ENCODE results near the gene GRIN3B. TPM values are rescaled to one million over a fixed set of nuclear protein-coding genes. Genes with fewer than 3 reads are reported as not detected.

Gene GRIN3B
- total and polyA plus RNA-seq, 9 of the 15 experiments (the other 6 are each of a cell fraction or from before 2014, with no cell fraction given), result 0.06 to 0.95 (median 0.19) TPM; not detected in 6

DNA sequence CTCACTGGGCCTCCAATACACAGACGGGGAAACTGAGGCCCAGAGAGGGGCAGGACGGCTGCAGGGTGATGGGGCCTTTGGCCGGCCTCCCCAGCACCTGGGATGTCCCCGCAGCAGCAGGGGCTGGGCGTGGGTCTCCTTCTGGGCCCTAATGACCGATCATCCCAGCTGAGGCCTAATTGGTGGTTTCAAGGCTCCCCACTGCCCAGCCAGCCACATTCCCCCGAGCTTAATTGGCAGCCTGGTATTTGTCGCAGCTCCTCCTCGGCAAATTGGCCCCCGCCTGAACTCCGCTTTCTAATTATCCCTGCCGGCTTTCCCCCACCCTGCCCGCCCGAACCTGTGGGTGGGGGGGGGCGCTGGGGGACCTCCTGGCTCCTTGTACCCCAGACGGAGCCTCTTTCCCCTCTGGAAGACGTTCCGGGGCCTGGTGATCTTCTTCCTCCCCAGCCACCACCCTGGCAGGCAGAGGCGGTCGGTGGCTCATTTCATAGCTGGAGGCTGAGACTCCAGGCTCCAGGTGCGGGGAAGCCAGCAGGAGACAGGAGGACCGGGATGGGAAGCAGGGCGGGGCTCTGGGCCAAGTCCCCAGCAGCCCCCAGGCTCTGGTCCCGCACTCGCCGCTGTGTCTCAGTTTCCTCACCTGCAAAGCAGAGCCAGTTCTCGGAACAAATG, 43.3 kb upstream of the GRIN3B start:
- in situ Hi-C loops (cut with MboI), result no loop called here
- FAIRE-seq, result no peak
- no peak for DNase-seq (ENCODE audit: extremely low read depth in 1 of 4, low spot score in 3 of 4)
- H3K4me2 ChIP-seq (ENCODE audit: insufficient read depth, low read length), result no peak overlapping the region
- ChIA-PET POLR2A (interaction anchor here (0.6 to 1.1 kb wide), 3 partner anchors 64 to 312 kb away, joined by 3 to 4 read pairs (median 3); partner anchors contain the start of genes CIRBP and RNU6-2), CTCF (ENCODE audit: low intra/inter-chr PET ratio) (no interaction called here)
- 61% methylated on average over 11 of the region's 27 CpGs for whole genome bisulfite sequencing (ENCODE audit: insufficient coverage, low coverage, missing lambda C conversion rate)
- peaks cover 71 to 97% of the 10 kb centered on the region in 2 experiments for H3K4me1 ChIP-seq (replicated peaks in 1 of 2; ENCODE audit: control insufficient read depth in 2 of 2, insufficient read depth in 2 of 2, low read length in 2 of 2)
- no peaks in the 10 kb centered on the region for H3K9me1 ChIP-seq (ENCODE audit: control insufficient read depth, insufficient read depth, low read length)
- H3K9me3 ChIP-seq (replicated peaks; ENCODE audit: control insufficient read depth, insufficient read depth, low read depth, low read length), result no peaks in the 10 kb centered on the region
- no peaks in the 10 kb centered on the region for H3K27me3 ChIP-seq (ENCODE audit: control insufficient read depth in 2 of 2, insufficient read depth in 2 of 2, low read length in 2 of 2)
- BruUV-seq (replicated peaks), result no TSS peak
- H4K20me1 ChIP-seq (replicated peaks; ENCODE audit: control insufficient read depth, insufficient read depth, low read length), result no peaks in the 10 kb centered on the region
- H2AFZ ChIP-seq (ENCODE audit: low read depth, low read length), result no peak overlapping the region
- no peak overlapping the region; the same call in 2 of the 3 replicates for H3K27ac ChIP-seq (ENCODE audit: extremely low read depth, low read depth, low read length)
- no peak for ATAC-seq
- peaks cover 37% of the 10 kb centered on the region; the same call in 1 of the 3 replicates for H3K36me3 ChIP-seq (ENCODE audit: control insufficient read depth, insufficient read depth, low read length)
- H3K79me2 ChIP-seq (ENCODE audit: control insufficient read depth, insufficient read depth, low read length), result peaks cover 79% of the 10 kb centered on the region
- intact Hi-C loops (cut with micrococcal nuclease), result no loop called here
- H3K4me3 ChIP-seq, result no peak overlapping the region
- peak overlapping the region in 1 of 2 experiments; percentile 57; a peak in 1 of 4 replicates for H3K9ac ChIP-seq (ENCODE audit: insufficient read depth in 1 of 2, low read depth in 2 of 2, low read length in 2 of 2)
- TF ChIP-seq, protein P1, sequence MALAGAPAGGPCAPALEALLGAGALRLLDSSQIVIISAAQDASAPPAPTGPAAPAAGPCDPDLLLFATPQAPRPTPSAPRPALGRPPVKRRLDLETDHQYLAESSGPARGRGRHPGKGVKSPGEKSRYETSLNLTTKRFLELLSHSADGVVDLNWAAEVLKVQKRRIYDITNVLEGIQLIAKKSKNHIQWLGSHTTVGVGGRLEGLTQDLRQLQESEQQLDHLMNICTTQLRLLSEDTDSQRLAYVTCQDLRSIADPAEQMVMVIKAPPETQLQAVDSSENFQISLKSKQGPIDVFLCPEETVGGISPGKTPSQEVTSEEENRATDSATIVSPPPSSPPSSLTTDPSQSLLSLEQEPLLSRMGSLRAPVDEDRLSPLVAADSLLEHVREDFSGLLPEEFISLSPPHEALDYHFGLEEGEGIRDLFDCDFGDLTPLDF (CRISPR knock-in tag; IDR thresholded peaks at IDR 0.05), result no peak
- TF ChIP-seq GTF2E2 (tag; IDR thresholded peaks at IDR 0.05), result no peak
- TF ChIP-seq, protein P2, sequence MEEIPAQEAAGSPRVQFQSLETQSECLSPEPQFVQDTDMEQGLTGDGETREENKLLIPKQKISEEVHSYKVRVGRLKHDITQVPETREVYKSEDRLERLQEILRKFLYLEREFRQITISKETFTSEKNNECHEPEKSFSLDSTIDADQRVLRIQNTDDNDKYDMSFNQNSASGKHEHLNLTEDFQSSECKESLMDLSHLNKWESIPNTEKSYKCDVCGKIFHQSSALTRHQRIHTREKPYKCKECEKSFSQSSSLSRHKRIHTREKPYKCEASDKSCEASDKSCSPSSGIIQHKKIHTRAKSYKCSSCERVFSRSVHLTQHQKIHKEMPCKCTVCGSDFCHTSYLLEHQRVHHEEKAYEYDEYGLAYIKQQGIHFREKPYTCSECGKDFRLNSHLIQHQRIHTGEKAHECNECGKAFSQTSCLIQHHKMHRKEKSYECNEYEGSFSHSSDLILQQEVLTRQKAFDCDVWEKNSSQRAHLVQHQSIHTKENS (CRISPR knock-in tag; IDR thresholded peaks at IDR 0.05), result no peak
- TF ChIP-seq PTBP1 (IDR thresholded peaks at IDR 0.05; ENCODE audit: low read depth, low read length), result peak; percentile 99
- TF ChIP-seq, protein P3, sequence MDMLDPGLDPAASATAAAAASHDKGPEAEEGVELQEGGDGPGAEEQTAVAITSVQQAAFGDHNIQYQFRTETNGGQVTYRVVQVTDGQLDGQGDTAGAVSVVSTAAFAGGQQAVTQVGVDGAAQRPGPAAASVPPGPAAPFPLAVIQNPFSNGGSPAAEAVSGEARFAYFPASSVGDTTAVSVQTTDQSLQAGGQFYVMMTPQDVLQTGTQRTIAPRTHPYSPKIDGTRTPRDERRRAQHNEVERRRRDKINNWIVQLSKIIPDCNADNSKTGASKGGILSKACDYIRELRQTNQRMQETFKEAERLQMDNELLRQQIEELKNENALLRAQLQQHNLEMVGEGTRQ (CRISPR knock-in tag; IDR thresholded peaks at IDR 0.05), result no peak
- TF ChIP-seq, protein P4, sequence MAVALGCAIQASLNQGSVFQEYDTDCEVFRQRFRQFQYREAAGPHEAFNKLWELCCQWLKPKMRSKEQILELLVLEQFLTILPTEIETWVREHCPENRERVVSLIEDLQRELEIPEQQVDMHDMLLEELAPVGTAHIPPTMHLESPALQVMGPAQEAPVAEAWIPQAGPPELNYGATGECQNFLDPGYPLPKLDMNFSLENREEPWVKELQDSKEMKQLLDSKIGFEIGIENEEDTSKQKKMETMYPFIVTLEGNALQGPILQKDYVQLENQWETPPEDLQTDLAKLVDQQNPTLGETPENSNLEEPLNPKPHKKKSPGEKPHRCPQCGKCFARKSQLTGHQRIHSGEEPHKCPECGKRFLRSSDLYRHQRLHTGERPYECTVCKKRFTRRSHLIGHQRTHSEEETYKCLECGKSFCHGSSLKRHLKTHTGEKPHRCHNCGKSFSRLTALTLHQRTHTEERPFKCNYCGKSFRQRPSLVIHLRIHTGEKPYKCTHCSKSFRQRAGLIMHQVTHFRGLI (CRISPR knock-in tag; IDR thresholded peaks at IDR 0.05), result no peak
- TF ChIP-seq BRD9 (IDR thresholded peaks at IDR 0.05; ENCODE audit: low read depth, partially characterized antibody), result no peak
- TF ChIP-seq, protein P5, sequence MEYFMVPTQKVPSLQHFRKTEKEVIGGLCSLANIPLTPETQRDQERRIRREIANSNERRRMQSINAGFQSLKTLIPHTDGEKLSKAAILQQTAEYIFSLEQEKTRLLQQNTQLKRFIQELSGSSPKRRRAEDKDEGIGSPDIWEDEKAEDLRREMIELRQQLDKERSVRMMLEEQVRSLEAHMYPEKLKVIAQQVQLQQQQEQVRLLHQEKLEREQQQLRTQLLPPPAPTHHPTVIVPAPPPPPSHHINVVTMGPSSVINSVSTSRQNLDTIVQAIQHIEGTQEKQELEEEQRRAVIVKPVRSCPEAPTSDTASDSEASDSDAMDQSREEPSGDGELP (CRISPR knock-in tag; IDR thresholded peaks at IDR 0.05; ENCODE audit: borderline replicate concordance), result peak; percentile 55; the same call in 1 of the 2 replicates
- TF ChIP-seq, protein P6, sequence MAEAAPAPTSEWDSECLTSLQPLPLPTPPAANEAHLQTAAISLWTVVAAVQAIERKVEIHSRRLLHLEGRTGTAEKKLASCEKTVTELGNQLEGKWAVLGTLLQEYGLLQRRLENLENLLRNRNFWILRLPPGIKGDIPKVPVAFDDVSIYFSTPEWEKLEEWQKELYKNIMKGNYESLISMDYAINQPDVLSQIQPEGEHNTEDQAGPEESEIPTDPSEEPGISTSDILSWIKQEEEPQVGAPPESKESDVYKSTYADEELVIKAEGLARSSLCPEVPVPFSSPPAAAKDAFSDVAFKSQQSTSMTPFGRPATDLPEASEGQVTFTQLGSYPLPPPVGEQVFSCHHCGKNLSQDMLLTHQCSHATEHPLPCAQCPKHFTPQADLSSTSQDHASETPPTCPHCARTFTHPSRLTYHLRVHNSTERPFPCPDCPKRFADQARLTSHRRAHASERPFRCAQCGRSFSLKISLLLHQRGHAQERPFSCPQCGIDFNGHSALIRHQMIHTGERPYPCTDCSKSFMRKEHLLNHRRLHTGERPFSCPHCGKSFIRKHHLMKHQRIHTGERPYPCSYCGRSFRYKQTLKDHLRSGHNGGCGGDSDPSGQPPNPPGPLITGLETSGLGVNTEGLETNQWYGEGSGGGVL (CRISPR knock-in tag; IDR thresholded peaks at IDR 0.05), result no peak

All from K562 (cell line).